GM19467 (cell line): Measurements from ENCODE around the gene SERGEF.

Experiments used
- ATAC-seq: cut with Tn5 transposase; IDR thresholded peaks from one replicate; pipeline ENCODE4 v1.9.1; 2021; ENCODE audit warnings: mild to moderate bottlenecking, moderate library complexity; ENCODE audit not compliant: unreplicated experiment

SERGEF gene

GRCh38 chr11:17821648-17822400 lies 191.0 kb downstream of the SERGEF start:
- no peak for ATAC-seq

- ATAC-seq = no peak
Measured at GRCh38 chr11:17816232-17816931, 196.5 kb downstream of the SERGEF start.

GRCh38 chr11:17814546-17814945 lies 198.3 kb downstream of the SERGEF start:
- no peak for ATAC-seq

GRCh38 chr11:17813391-17814059 lies 199.3 kb downstream of the SERGEF start:
- no peak for ATAC-seq

GRCh38 chr11:17812865-17813187 lies 200.0 kb downstream of the SERGEF start:
- no peak for ATAC-seq

- ATAC-seq = no peak
Measured at GRCh38 chr11:17812091-17812864, 200.6 kb downstream of the SERGEF start.

GRCh38 chr11:17811352-17811751 lies 201.5 kb downstream of the SERGEF start:
- ATAC-seq = no peak

- no peak for ATAC-seq
Measured at GRCh38 chr11:17810746-17811145, 202.1 kb downstream of the SERGEF start.

- no peak for ATAC-seq
Measured at GRCh38 chr11:17810041-17810440, 202.8 kb downstream of the SERGEF start.

- no peak for ATAC-seq
Measured at GRCh38 chr11:17807034-17807433, 205.8 kb downstream of the SERGEF start.

- ATAC-seq = no peak
Measured at GRCh38 chr11:17805873-17806272, 207.0 kb downstream of the SERGEF start.

GRCh38 chr11:17805043-17805442 lies 207.8 kb downstream of the SERGEF start:
- no peak for ATAC-seq

- ATAC-seq = no peak
Measured at GRCh38 chr11:17803754-17804334, 209.0 kb downstream of the SERGEF start.

GRCh38 chr11:17802491-17802890 lies 210.4 kb downstream of the SERGEF start:
- no peak for ATAC-seq

- ATAC-seq = no peak
Measured at GRCh38 chr11:17801166-17801565, 211.7 kb downstream of the SERGEF start.

- no peak for ATAC-seq
Measured at GRCh38 chr11:17799147-17799546, 213.7 kb downstream of the SERGEF start.

- ATAC-seq = no peak
Measured at GRCh38 chr11:17798716-17799115, 214.1 kb downstream of the SERGEF start.

GRCh38 chr11:17798253-17798652 lies 214.6 kb downstream of the SERGEF start:
- ATAC-seq = no peak

- ATAC-seq = no peak
Measured at GRCh38 chr11:17796154-17796553, 216.7 kb downstream of the SERGEF start.

GRCh38 chr11:17794981-17795380 lies 217.9 kb downstream of the SERGEF start:
- ATAC-seq = no peak

GRCh38 chr11:17793642-17794170 lies 219.1 kb downstream of the SERGEF start:
- no peak for ATAC-seq
